ENCODE results near the gene PLET1.

GRCh38 chr11:112226062-112226830 is 34.4 kb downstream of the PLET1 start, which contains the start of gene PTS:
- TF ChIP-seq CTCF (IDR thresholded peaks at IDR 0.05) (no peak), EZH2phosphoT487 (IDR thresholded peaks at IDR 0.05) (no peak)
